ENCODE measurements around the gene SCNM1.

DNA sequence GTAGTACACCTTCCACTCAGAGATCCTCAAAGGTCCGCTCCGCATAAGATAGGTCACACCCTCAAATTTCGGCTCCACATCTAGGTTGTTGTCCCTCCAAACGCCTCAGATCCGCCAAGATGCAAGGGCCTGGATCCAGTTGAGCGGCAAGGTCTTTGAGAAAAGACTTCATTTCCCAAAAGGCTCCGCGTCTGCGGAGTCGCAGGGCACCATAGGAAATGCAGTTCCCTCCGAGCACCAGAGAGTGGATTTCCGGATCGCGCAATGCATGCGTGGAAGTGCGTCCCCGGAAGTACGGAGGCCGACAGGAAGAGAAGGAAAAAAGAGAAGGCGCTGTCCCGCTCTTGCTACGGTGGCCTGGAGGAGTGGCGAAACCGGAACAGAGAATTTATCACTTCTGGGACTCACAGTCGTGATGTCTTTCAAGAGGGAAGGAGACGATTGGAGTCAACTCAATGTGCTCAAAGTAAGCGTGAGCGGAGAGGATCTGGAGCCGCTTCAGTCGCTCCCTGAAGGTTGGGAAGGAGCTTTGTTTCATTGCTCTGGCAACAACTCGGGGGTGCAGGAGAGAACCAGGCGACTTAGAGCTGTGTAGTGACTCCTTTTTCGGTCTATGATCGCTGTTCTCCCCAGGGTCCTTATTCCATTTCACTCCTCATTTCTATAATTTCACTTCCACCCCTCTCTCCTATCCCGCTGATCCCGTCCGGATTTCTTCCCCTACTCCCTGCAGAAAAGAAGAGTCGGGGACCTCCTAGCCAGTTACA is at the start of gene SCNM1, which contains the start of gene LYSMD1:
- TF ChIP-seq, protein P1, sequence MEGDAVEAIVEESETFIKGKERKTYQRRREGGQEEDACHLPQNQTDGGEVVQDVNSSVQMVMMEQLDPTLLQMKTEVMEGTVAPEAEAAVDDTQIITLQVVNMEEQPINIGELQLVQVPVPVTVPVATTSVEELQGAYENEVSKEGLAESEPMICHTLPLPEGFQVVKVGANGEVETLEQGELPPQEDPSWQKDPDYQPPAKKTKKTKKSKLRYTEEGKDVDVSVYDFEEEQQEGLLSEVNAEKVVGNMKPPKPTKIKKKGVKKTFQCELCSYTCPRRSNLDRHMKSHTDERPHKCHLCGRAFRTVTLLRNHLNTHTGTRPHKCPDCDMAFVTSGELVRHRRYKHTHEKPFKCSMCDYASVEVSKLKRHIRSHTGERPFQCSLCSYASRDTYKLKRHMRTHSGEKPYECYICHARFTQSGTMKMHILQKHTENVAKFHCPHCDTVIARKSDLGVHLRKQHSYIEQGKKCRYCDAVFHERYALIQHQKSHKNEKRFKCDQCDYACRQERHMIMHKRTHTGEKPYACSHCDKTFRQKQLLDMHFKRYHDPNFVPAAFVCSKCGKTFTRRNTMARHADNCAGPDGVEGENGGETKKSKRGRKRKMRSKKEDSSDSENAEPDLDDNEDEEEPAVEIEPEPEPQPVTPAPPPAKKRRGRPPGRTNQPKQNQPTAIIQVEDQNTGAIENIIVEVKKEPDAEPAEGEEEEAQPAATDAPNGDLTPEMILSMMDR (conservative IDR thresholded peaks at IDR 0.05 in 1 of 2, IDR thresholded peaks at IDR 0.05 in 1 of 2; ENCODE audit: low read depth in 1 of 2, low read length in 2 of 2): no peak
- TF ChIP-seq EZH2 (IDR thresholded peaks at IDR 0.05; ENCODE audit: low read length, missing control alignments): no peak
